HFFc6 (cell line): Measurements from ENCODE around the gene ADGRG3. TPM values are rescaled to one million over a fixed set of nuclear protein-coding genes. Genes with fewer than 3 reads are reported as not detected.

Source experiments
- DNase-seq: peaks from one replicate; pipeline ENCODE4 v3.0.0-alpha.2; 2018
- H3K27ac Mint-ChIP-seq: 2 replicates; pipeline ENCODE4 v1.8.0; 2020; ENCODE audit warnings: mild to moderate bottlenecking, mixed read lengths
- H3K27me3 Mint-ChIP-seq: 2 replicates; pipeline ENCODE4 v1.8.0; 2021; ENCODE audit warnings: mild to moderate bottlenecking, moderate library complexity, mixed read lengths; ENCODE audit not compliant: insufficient read depth
- H3K36me3 Mint-ChIP-seq: 2 replicates; pipeline ENCODE4 v1.8.0; 2021; ENCODE audit warnings: low read depth, mixed read lengths
- H3K4me1 Mint-ChIP-seq: 2 replicates; pipeline ENCODE4 v1.8.0; 2020; ENCODE audit warnings: low read depth, mixed read lengths
- H3K4me3 Mint-ChIP-seq: 2 replicates; pipeline ENCODE4 v1.8.0; 2020; ENCODE audit warnings: mild to moderate bottlenecking, moderate library complexity, mixed read lengths
- H3K9me3 Mint-ChIP-seq: 2 replicates; pipeline ENCODE4 v1.8.0; 2020; ENCODE audit warnings: mild to moderate bottlenecking, mixed read lengths
- total RNA-seq, 6 experiments: library from RNA; stranded (reverse); fragmentation: NEBNext Ultra II Directional; extraction: Animal tissue kit (Norgen Biotek cat#: 25700); gene quantifications; 2 replicates in 1 of 6; 3 replicates in 5 of 6; pipeline ENCODE4 v1.2.3, GENCODE V29; 2021
- TF ChIP-seq, protein P1 (sequence below): fragments of 200-600 bp; sonication (generic); IDR thresholded peaks from 2 replicates; pipeline ENCODE4 v1.5.0; 2021; ENCODE audit warnings: antibody characterized with exemption, mild to moderate bottlenecking

Gene ADGRG3
- total RNA-seq, 6 experiments from 2014 or later: not detected

DNA sequence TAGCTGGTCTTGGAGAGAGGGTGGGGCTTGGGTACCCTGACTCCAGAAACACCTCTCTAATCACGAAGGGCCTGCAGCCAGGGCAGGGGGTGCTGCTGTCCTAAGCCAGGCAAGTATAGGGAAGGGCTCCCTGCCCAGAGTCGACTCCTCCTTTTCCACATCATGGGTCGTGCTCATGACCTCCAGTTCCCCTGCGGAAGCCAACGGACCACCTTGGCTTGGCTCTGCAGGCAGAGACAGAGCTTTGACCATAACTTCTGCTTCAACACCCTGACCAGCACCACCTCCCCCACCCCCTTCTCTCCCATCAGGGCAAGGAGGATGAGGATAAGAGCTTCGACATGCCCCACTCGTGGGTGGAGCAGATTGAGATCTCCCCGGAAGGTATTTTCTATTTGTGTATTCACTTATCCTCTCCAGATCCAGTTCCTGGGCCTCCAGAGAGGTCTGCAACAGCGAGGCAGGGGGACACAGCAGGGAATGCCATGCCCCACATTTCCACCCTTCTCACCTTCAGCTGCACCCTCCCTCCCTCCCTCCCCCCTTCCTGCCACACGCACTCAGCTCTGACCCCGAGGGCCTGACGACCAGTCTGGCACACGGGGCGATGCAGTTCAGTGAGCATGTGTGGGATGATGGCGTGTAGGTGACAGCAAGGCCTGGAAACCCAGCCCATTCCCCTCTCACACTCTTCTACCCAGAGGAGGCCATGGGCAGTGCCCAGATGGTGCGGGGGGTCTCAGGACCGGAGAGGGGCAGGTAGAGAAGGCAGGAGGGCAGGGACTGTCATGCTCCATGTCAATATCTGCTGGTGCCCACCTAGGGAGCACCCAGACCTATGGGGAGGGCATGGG is 53.5 kb downstream of the ADGRG3 start:
- Mint-ChIP-seq H3K36me3 (no peaks in the 10 kb centered on the region), H3K27ac (no peak overlapping the region), H3K4me1 (no peaks in the 10 kb centered on the region), H3K27me3 (peaks cover 24% of the 10 kb centered on the region), H3K4me3 (no peak overlapping the region), H3K9me3 (no peaks in the 10 kb centered on the region)
- no peak for DNase-seq
- TF ChIP-seq, protein P1, sequence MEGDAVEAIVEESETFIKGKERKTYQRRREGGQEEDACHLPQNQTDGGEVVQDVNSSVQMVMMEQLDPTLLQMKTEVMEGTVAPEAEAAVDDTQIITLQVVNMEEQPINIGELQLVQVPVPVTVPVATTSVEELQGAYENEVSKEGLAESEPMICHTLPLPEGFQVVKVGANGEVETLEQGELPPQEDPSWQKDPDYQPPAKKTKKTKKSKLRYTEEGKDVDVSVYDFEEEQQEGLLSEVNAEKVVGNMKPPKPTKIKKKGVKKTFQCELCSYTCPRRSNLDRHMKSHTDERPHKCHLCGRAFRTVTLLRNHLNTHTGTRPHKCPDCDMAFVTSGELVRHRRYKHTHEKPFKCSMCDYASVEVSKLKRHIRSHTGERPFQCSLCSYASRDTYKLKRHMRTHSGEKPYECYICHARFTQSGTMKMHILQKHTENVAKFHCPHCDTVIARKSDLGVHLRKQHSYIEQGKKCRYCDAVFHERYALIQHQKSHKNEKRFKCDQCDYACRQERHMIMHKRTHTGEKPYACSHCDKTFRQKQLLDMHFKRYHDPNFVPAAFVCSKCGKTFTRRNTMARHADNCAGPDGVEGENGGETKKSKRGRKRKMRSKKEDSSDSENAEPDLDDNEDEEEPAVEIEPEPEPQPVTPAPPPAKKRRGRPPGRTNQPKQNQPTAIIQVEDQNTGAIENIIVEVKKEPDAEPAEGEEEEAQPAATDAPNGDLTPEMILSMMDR: no peak

DNA sequence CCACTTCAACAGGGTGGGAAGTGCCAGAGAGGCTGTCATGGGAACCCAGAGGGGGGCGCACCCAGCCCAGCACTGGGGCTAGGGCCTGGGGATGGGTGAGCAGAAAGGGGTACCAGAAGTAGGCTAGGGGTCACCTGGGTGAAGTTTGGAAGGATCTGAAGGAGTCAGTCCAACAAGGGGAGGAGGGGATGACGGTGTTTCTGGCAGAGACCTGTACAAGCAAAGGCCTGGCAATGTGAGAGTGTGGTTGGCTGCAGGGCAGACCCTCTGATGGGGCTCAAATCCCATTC is 54.0 kb downstream of the ADGRG3 start:
- H3K36me3 Mint-ChIP-seq: no peaks in the 10 kb centered on the region
- no peak overlapping the region for H3K4me3 Mint-ChIP-seq
- no peak overlapping the region for H3K27ac Mint-ChIP-seq
- TF ChIP-seq, protein P1: no peak
- peaks cover 21% of the 10 kb centered on the region for H3K27me3 Mint-ChIP-seq
- H3K4me1 Mint-ChIP-seq: no peaks in the 10 kb centered on the region
- H3K9me3 Mint-ChIP-seq: no peaks in the 10 kb centered on the region
- no peak for DNase-seq

DNA sequence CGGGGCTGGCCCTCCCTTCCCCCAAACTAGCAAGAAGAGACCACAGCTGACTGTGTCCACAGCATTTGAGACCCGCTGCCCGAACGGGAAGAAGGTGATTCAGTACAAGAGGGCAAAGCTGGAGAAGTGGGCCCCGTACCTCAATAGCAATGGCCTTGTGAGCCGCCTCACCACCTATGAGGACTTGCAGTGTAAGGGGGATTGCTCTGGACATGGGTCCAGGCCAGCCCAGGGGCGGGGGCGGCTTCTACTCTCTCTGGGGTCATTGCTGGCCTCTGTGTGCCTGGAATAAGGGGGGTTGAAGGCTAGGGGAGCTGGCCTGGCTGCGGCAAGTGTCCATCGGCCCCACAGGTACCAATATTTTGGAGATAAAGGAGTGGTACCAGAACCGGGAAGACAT is 54.5 kb downstream of the ADGRG3 start:
- Mint-ChIP-seq H3K9me3 (no peaks in the 10 kb centered on the region), H3K36me3 (no peaks in the 10 kb centered on the region), H3K4me1 (no peaks in the 10 kb centered on the region), H3K4me3 (no peak overlapping the region), H3K27ac (no peak overlapping the region), H3K27me3 (peaks cover 17% of the 10 kb centered on the region)
- DNase-seq: no peak
- TF ChIP-seq, protein P1: no peak

DNA sequence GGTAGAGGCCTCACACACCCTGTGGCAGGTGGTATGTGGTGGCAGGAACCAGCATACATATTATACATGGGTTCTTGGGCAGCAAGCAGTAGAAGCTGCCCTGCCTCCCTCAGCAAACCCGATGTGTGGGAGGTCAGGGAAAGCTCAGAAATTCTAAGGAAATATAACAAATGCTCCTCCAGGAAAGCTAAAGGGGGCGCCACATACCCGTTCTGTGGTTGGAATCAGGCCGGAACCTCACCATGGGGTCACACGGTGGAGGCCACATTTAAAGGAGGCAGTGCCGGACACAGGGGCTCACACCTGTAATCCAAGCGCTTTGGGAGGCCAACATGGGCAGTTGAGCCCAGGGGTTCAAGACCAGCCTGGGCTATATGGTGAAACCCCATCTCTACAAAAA is 55.1 kb downstream of the ADGRG3 start:
- Mint-ChIP-seq H3K27ac (no peak overlapping the region), H3K36me3 (no peaks in the 10 kb centered on the region), H3K4me1 (no peaks in the 10 kb centered on the region), H3K4me3 (no peak overlapping the region), H3K27me3 (peaks cover 13% of the 10 kb centered on the region), H3K9me3 (no peaks in the 10 kb centered on the region)
- DNase-seq: no peak
- TF ChIP-seq, protein P1: peak; percentile 46

DNA sequence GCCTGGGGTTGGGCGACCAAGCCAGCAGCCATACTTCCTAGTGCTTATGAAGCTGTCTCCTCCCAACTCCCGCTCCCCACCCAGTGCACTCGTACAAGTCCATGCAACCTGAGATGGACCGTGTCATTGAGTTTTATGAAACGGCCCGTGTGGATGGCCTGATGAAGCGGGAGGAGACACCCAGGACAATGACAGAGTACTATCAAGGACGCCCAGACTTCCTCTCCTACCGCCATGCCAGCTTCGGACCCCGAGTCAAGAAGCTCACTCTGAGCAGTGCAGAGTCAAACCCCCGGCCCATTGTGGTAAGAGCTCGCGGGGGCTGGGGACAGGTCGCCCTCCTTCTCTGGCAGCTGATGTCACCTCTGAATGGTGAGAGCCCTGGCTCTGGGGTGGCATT is 56.4 kb downstream of the ADGRG3 start:
- H3K27me3 Mint-ChIP-seq: peaks cover 11% of the 10 kb centered on the region
- no peak overlapping the region for H3K27ac Mint-ChIP-seq
- TF ChIP-seq, protein P1: no peak
- no peaks in the 10 kb centered on the region for H3K36me3 Mint-ChIP-seq
- H3K4me1 Mint-ChIP-seq: no peaks in the 10 kb centered on the region
- no peak for DNase-seq
- no peak overlapping the region for H3K4me3 Mint-ChIP-seq
- H3K9me3 Mint-ChIP-seq: no peaks in the 10 kb centered on the region
